H9 (cell line): ENCODE measurements around the gene ALKAL2. TPM values are rescaled to one million over a fixed set of nuclear protein-coding genes. Genes with fewer than 3 reads are reported as not detected.

Experiments used
- DNase-seq: peaks from one replicate; pipeline ENCODE4 v3.0.0-alpha.2; 2017
- H2AFZ ChIP-seq: one replicate; pipeline ENCODE4 v1.6.1; 2013; ENCODE audit warnings: mild to moderate bottlenecking, low read length, control low read depth, moderate library complexity
- H2AK5ac ChIP-seq: 2 replicates; pipeline ENCODE4 v1.6.1; 2013; ENCODE audit warnings: low read length, control low read depth, mixed read lengths; ENCODE audit not compliant: insufficient read length
- H2BK120ac ChIP-seq: one replicate; pipeline ENCODE4 v1.6.1; 2013; ENCODE audit warnings: low read depth, mild to moderate bottlenecking, low read length, control low read depth, inconsistent platforms; ENCODE audit not compliant: poor library complexity, severe bottlenecking
- H2BK12ac ChIP-seq: 2 replicates; pipeline ENCODE4 v1.6.1; 2013; ENCODE audit warnings: low read length, control low read depth, mixed read lengths, low read depth; ENCODE audit not compliant: insufficient read length
- H2BK15ac ChIP-seq: 2 replicates; pipeline ENCODE4 v1.6.1; 2013; ENCODE audit warnings: low read depth, low read length, control low read depth
- H2BK20ac ChIP-seq: one replicate; pipeline ENCODE4 v1.6.1; 2013; ENCODE audit warnings: low read depth, mild to moderate bottlenecking, low read length, control low read depth, inconsistent platforms; ENCODE audit not compliant: poor library complexity, severe bottlenecking
- H2BK5ac ChIP-seq: 2 replicates; pipeline ENCODE4 v1.6.1; 2013; ENCODE audit warnings: low read length, control low read depth, mixed read lengths; ENCODE audit not compliant: insufficient read length
- H3K14ac ChIP-seq: 2 replicates; pipeline ENCODE4 v1.6.1; 2013; ENCODE audit warnings: low read length, control low read depth; ENCODE audit not compliant: insufficient read depth
- H3K18ac ChIP-seq: 2 replicates; pipeline ENCODE4 v1.6.1; 2013; ENCODE audit warnings: low read depth, mild to moderate bottlenecking, mixed read lengths, low read length, control low read depth; ENCODE audit not compliant: insufficient read length
- H3K23ac ChIP-seq: 2 replicates; pipeline ENCODE4 v1.6.1; 2013; ENCODE audit warnings: low read length, control low read depth, mixed read lengths, low read depth; ENCODE audit not compliant: insufficient read length
- H3K23me2 ChIP-seq: 2 replicates; pipeline ENCODE4 v1.6.1; 2013; ENCODE audit warnings: low read depth, mild to moderate bottlenecking, mixed read lengths, low read length, control low read depth; ENCODE audit not compliant: insufficient read length, poor library complexity, severe bottlenecking
- H3K27ac ChIP-seq: 2 replicates; pipeline ENCODE4 v1.5.1; 2013; ENCODE audit warnings: low read length, control low read depth, mixed read lengths, low read depth; ENCODE audit not compliant: insufficient read length
- H3K27me3 ChIP-seq: 2 replicates; pipeline ENCODE4 v1.6.1; 2013; ENCODE audit warnings: low read length, control low read depth, inconsistent platforms; ENCODE audit not compliant: insufficient read depth
- H3K4ac ChIP-seq: 2 replicates; pipeline ENCODE4 v1.6.1; 2013; ENCODE audit warnings: low read depth, mild to moderate bottlenecking, control low read depth, inconsistent platforms, low read length, moderate library complexity
- H3K4me1 ChIP-seq: 2 replicates; pipeline ENCODE4 v1.6.1; 2013; ENCODE audit warnings: low read length, control low read depth, inconsistent platforms; ENCODE audit not compliant: insufficient read depth
- H3K4me2 ChIP-seq: 2 replicates; pipeline ENCODE4 v1.6.1; 2013; ENCODE audit warnings: low read length, control low read depth, mixed read lengths; ENCODE audit not compliant: insufficient read length, insufficient read depth
- H3K56ac ChIP-seq: 2 replicates; pipeline ENCODE4 v1.6.1; 2013; ENCODE audit warnings: low read depth, mild to moderate bottlenecking, mixed read lengths, low read length, control low read depth; ENCODE audit not compliant: insufficient read length
- H3K79me1 ChIP-seq: 2 replicates; pipeline ENCODE4 v1.6.1; 2013; ENCODE audit warnings: low read depth, mild to moderate bottlenecking, moderate library complexity, low read length, control low read depth, inconsistent platforms; ENCODE audit not compliant: insufficient read depth, poor library complexity, severe bottlenecking
- H3K79me2 ChIP-seq: 2 replicates; pipeline ENCODE4 v1.6.1; 2013; ENCODE audit warnings: low read length, control low read depth, inconsistent platforms; ENCODE audit not compliant: insufficient read depth
- H3K9ac ChIP-seq: 2 replicates; pipeline ENCODE4 v1.6.1; 2013; ENCODE audit warnings: low read length, control low read depth, mixed read lengths; ENCODE audit not compliant: insufficient read length; ENCODE audit errors: extremely low read depth
- H3K9me3 ChIP-seq: one replicate; pipeline ENCODE4 v1.6.1; 2013; ENCODE audit warnings: low read depth, low read length, inconsistent platforms; ENCODE audit not compliant: control insufficient read depth
- H3T11ph ChIP-seq: one replicate; pipeline ENCODE4 v1.6.1; 2013; ENCODE audit warnings: mild to moderate bottlenecking, low read length, control low read depth, inconsistent platforms
- H4K20me1 ChIP-seq: one replicate; pipeline ENCODE4 v1.6.1; 2013; ENCODE audit not compliant: control insufficient read depth, insufficient read length, insufficient read depth
- H4K5ac ChIP-seq: 2 replicates; pipeline ENCODE4 v1.6.1; 2013; ENCODE audit warnings: low read depth, mild to moderate bottlenecking, mixed read lengths, low read length, control low read depth; ENCODE audit not compliant: insufficient read length
- H4K8ac ChIP-seq: replicated peaks from 2 replicates; pipeline ENCODE4 v1.6.1; 2013; ENCODE audit warnings: low read length, control low read depth, mixed read lengths, low read depth; ENCODE audit not compliant: insufficient read length
- H4K91ac ChIP-seq: 2 replicates; pipeline ENCODE4 v1.6.1; 2013; ENCODE audit warnings: low read depth, mild to moderate bottlenecking, moderate library complexity, mixed read lengths, low read length, control low read depth; ENCODE audit not compliant: insufficient read length
- H3K27ac Mint-ChIP-seq, 3 experiments: 2 replicates in 2 of 3; 3 replicates in 1 of 3; pipeline ENCODE4 v1.8.0; 2020 to 2021; ENCODE audit warnings: mixed read lengths in 3 of 3, mild to moderate bottlenecking in 1 of 3, moderate library complexity in 1 of 3
- H3K27me3 Mint-ChIP-seq: 2 replicates; pipeline ENCODE4 v1.8.0; 2021; ENCODE audit warnings: low read depth, mild to moderate bottlenecking, moderate library complexity, mixed read lengths
- H3K36me3 Mint-ChIP-seq, 3 experiments: 2 replicates in 2 of 3; 3 replicates in 1 of 3; pipeline ENCODE4 v1.8.0; 2020 to 2021; ENCODE audit warnings: low read depth in 3 of 3, mixed read lengths in 3 of 3; ENCODE audit not compliant: insufficient read depth in 1 of 3
- H3K4me1 Mint-ChIP-seq, 2 experiments: 2 replicates each; pipeline ENCODE4 v1.8.0; 2020; ENCODE audit warnings: mixed read lengths in 2 of 2
- H3K4me3 Mint-ChIP-seq, 2 experiments: 2 replicates in 1 of 2; 3 replicates in 1 of 2; pipeline ENCODE4 v1.8.0; 2020 to 2021; ENCODE audit warnings: mild to moderate bottlenecking in 2 of 2, mixed read lengths in 2 of 2, moderate library complexity in 1 of 2
- H3K9me3 Mint-ChIP-seq, 2 experiments: 2 replicates in 1 of 2; 3 replicates in 1 of 2; pipeline ENCODE4 v1.8.0; 2020; ENCODE audit warnings: mild to moderate bottlenecking in 2 of 2, mixed read lengths in 2 of 2, moderate library complexity in 1 of 2
- CTCF ChIP-seq: fragments of 200-600 bp; sonication (generic); conservative IDR thresholded peaks from 3 replicates; pipeline ENCODE4 v1.8.0; 2021; ENCODE audit warnings: antibody characterized with exemption, mild to moderate bottlenecking
- WGBS: extraction: QIAGEN DNeasy Blood & Tissue Kit; methylation state at CpG from one replicate; pipeline ENCODE4 v1.1.7; 2013; ENCODE audit warnings: missing lambda C conversion rate, low lambda C conversion rate, mixed read lengths; ENCODE audit not compliant: insufficient read length; ENCODE audit errors: extremely low coverage; 5-methylcytosine and 5-hydroxymethylcytosine counted together
- total RNA-seq: library from RNA; stranded (reverse); gene quantifications from 2 replicates; pipeline ENCODE4 v1.2.1, GENCODE V29; 2021

ALKAL2 gene
- total RNA-seq, 1 experiment from 2014 or later = 0.48 TPM

DNA sequence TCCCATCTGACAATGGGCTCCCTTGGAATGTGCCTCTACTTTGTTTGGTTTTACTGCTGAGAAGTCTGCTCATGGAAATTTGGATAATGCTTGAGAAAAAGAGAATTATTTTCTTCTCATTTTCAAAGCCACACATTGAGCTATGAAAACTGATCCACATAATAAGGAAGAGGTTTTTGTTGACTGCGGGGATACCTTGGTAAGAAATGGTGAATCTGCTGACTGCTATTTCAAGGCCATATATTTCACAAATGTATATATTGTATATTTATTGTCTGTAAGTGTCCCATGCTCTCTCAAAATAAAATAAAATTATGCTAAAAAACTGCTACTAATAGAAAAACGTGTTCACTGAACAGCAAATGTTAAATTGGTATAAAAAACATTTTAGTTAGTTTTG lies 39.2 kb downstream of the ALKAL2 start:
- H3K27ac Mint-ChIP-seq = no peak overlapping the region
- H3K36me3 Mint-ChIP-seq = peaks cover 6 to 31% (median 13%) of the 10 kb centered on the region in 3 experiments; a peak in 6 of 7 replicates
- no CpG with 5 or more reads among the region's 2 CpGs for WGBS
- Histone ChIP-seq H3K79me2 (no peaks in the 10 kb centered on the region), H4K91ac (no peak overlapping the region), H3T11ph (no peak overlapping the region), H3K23me2 (no peaks in the 10 kb centered on the region), H2BK20ac (no peak overlapping the region), H2AFZ (no peak overlapping the region), H4K8ac (no peak overlapping the region), H2BK5ac (no peak overlapping the region), H3K79me1 (no peaks in the 10 kb centered on the region), H3K4me2 (no peak overlapping the region), H2BK120ac (no peak overlapping the region), H4K20me1 (no peaks in the 10 kb centered on the region), H3K27me3 (no peaks in the 10 kb centered on the region), H3K4ac (no peak overlapping the region), H4K5ac (no peak overlapping the region), H3K9ac (no peak overlapping the region), H3K23ac (no peak overlapping the region), H3K27ac (no peak overlapping the region), H3K4me1 (no peaks in the 10 kb centered on the region), H3K9me3 (no peaks in the 10 kb centered on the region), H2BK15ac (no peak overlapping the region), H3K56ac (no peak overlapping the region), H2AK5ac (no peak overlapping the region), H3K14ac (no peak overlapping the region), H3K18ac (no peak overlapping the region), H2BK12ac (no peak overlapping the region)
- no peak for DNase-seq
- no peaks in the 10 kb centered on the region for H3K9me3 Mint-ChIP-seq
- no peaks in the 10 kb centered on the region for H3K27me3 Mint-ChIP-seq
- no peak overlapping the region for H3K4me3 Mint-ChIP-seq
- no peak for TF ChIP-seq CTCF
- H3K4me1 Mint-ChIP-seq = peaks cover 6% of the 10 kb centered on the region in 2 experiments; a peak in 3 of 4 replicates
